Activated CD4-positive, alpha-beta T cell treated with anti-CD3 and anti-CD28 coated beads for 36 hours (primary cell): ENCODE data around the gene TRIM14. TPM values are rescaled to one million over a fixed set of nuclear protein-coding genes. Genes with fewer than 3 reads are reported as not detected.

Experiments used
- ATAC-seq: fragments of 200-7000 bp; cut with Tn5 transposase; one replicate; pipeline ENCODE4 v1.10.0; 2021; ENCODE audit warnings: mild to moderate bottlenecking, moderate library complexity
- CTCF ChIA-PET: fragments of 350-600 bp; sonication (Branson Sonifier 250); formaldehyde crosslinking; loops from one replicate; lab custom pipeline; 2021; ENCODE audit warnings: antibody characterized with exemption; lab: Charles Lee
- POLR2A ChIA-PET: fragments of 350-600 bp; sonication (Branson Sonifier 250); formaldehyde crosslinking; loops from one replicate; lab custom pipeline; 2021; ENCODE audit warnings: antibody characterized with exemption, inconsistent platforms; lab: Charles Lee
- DNase-seq: peaks from one replicate; pipeline ENCODE4 v3.0.0-alpha.2; 2020
- H3K27ac Mint-ChIP-seq: one replicate; pipeline ENCODE4 v1.8.0; 2021; ENCODE audit warnings: mixed read lengths
- H3K27me3 Mint-ChIP-seq: one replicate; pipeline ENCODE4 v1.8.0; 2021; ENCODE audit warnings: mixed read lengths
- H3K36me3 Mint-ChIP-seq: one replicate; pipeline ENCODE4 v1.8.0; 2021; ENCODE audit warnings: low read depth, mixed read lengths
- H3K4me1 Mint-ChIP-seq: one replicate; pipeline ENCODE4 v1.8.0; 2021; ENCODE audit warnings: mixed read lengths
- H3K4me3 Mint-ChIP-seq: one replicate; pipeline ENCODE4 v1.8.0; 2021; ENCODE audit warnings: mild to moderate bottlenecking, moderate library complexity, mixed read lengths
- H3K9me3 Mint-ChIP-seq: one replicate; pipeline ENCODE4 v1.8.0; 2021; ENCODE audit warnings: low read depth, mixed read lengths
- intact Hi-C, 2 experiments: fragments of 100-400 bp; cut with DNase I in 1 of 2; cut with micrococcal nuclease in 1 of 2; formaldehyde crosslinking; loops; one replicate each; pipeline versions ENCODE4 v1.14.2 to v1.15.1; 2022 to 2024; cut with DNase I, micrococcal nuclease
- total RNA-seq, 2 experiments: library from RNA; stranded (reverse); gene quantifications; one replicate each; pipeline ENCODE4 v1.2.3, GENCODE V29; 2021

TRIM14 gene, protein sequence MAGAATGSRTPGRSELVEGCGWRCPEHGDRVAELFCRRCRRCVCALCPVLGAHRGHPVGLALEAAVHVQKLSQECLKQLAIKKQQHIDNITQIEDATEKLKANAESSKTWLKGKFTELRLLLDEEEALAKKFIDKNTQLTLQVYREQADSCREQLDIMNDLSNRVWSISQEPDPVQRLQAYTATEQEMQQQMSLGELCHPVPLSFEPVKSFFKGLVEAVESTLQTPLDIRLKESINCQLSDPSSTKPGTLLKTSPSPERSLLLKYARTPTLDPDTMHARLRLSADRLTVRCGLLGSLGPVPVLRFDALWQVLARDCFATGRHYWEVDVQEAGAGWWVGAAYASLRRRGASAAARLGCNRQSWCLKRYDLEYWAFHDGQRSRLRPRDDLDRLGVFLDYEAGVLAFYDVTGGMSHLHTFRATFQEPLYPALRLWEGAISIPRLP
- 10 to 100 TPM; 54.6 to 59.6 TPM for total RNA-seq

GRCh38 chr9:98118640-98119601 lies at the start of gene TRIM14:
Gene TRIM14, minus strand, starts transcription at chr9:98119222. Its CDS starts 34 bp downstream, at chr9:98119188.
- Mint-ChIP-seq H3K36me3 (peaks cover 14% of the 10 kb centered on the region), H3K4me1 (peaks cover 47% of the 10 kb centered on the region)

GRCh38 chr9:98168153-98168780 lies 49.2 kb upstream of the TRIM14 start:
- ChIA-PET POLR2A (no interaction called here), CTCF (interaction anchor here (0.7 kb wide), 1 partner anchor 67 kb away, joined by 3 read pairs; no protein-coding TSS in a partner anchor)
- DNase-seq = no peak
- Mint-ChIP-seq H3K4me1 (peaks cover 32% of the 10 kb centered on the region), H3K4me3 (no peak overlapping the region), H3K36me3 (no peaks in the 10 kb centered on the region), H3K9me3 (no peaks in the 10 kb centered on the region), H3K27me3 (no peaks in the 10 kb centered on the region), H3K27ac (no peak overlapping the region)
- ATAC-seq = no peak
- intact Hi-C loops = no loop called here

More at GRCh38 chr9:98118640-98119601, at the start of gene TRIM14:
- DNase-seq (peak; percentile 79), ATAC-seq (peak; percentile 49)
- CTCF ChIA-PET = interaction anchor here (0.7 to 2.2 kb wide), 20 partner anchors 9 to 417 kb away, joined by 3 to 13 read pairs (median 4); partner anchors contain the start of gene TBC1D2
- no peaks in the 10 kb centered on the region for H3K27me3 Mint-ChIP-seq
- no peaks in the 10 kb centered on the region for H3K9me3 Mint-ChIP-seq
- H3K4me3 Mint-ChIP-seq = peak within 1 kb of the TSS; percentile 75
- peak within 1 kb of the TSS; percentile 91 for H3K27ac Mint-ChIP-seq
- POLR2A ChIA-PET = interaction anchor here (1.2 to 1.9 kb wide), 4 partner anchors 15 to 137 kb away, joined by 4 to 5 read pairs (median 4); partner anchors contain the start of gene NANS
- intact Hi-C loops = loop anchor here (1.0 to 5.0 kb wide), 9 partner anchors 11 to 197 kb away; partner anchors contain the start of genes CORO2A (in 2 of the 2), TBC1D2 (in 1 of the 2) and TRMO (in 1 of the 2)

DNA sequence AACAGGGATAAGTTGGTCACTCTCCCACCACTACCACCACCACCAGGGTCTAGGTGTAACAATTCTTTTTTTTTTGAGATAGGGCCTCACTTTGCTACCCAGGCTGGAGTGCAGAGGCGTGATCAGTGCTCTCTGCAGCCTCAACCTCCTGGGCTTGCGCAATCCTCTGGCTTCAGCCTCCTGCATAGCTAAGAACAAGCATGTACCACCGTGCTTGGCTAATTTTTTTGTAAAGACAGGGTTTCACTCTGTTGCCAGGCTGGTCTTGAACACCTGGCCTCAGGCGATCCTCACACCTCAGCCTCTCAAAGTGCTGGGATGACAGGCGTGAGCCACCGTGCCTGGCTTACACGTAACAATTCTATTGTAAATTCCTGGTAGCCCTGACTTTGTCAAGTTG lies 45.9 kb upstream of the TRIM14 start:
- no peaks in the 10 kb centered on the region for H3K9me3 Mint-ChIP-seq
- no peak overlapping the region for H3K4me3 Mint-ChIP-seq
- peaks cover 28% of the 10 kb centered on the region for H3K4me1 Mint-ChIP-seq
- H3K36me3 Mint-ChIP-seq = no peaks in the 10 kb centered on the region
- ATAC-seq (no peak), DNase-seq (no peak)
- intact Hi-C loops = no loop called here
- ChIA-PET POLR2A (no interaction called here), CTCF (no interaction called here)
- no peak overlapping the region for H3K27ac Mint-ChIP-seq
- no peaks in the 10 kb centered on the region for H3K27me3 Mint-ChIP-seq

- Mint-ChIP-seq H3K27me3 (no peaks in the 10 kb centered on the region), H3K4me3 (no peak overlapping the region), H3K36me3 (no peaks in the 10 kb centered on the region), H3K27ac (no peak overlapping the region), H3K4me1 (peaks cover 18% of the 10 kb centered on the region), H3K9me3 (no peaks in the 10 kb centered on the region)
- intact Hi-C loops = no loop called here
- DNase-seq = no peak
- POLR2A ChIA-PET = no interaction called here
- ATAC-seq = no peak
- CTCF ChIA-PET = no interaction called here
These were observed 43.6 kb upstream of the TRIM14 start for GRCh38 chr9:98162613-98163012.

- Mint-ChIP-seq H3K4me1 (peaks cover 18% of the 10 kb centered on the region), H3K27ac (no peak overlapping the region), H3K27me3 (no peaks in the 10 kb centered on the region), H3K36me3 (no peaks in the 10 kb centered on the region), H3K4me3 (no peak overlapping the region), H3K9me3 (no peaks in the 10 kb centered on the region)
- ChIA-PET POLR2A (no interaction called here), CTCF (no interaction called here)
- DNase-seq (no peak), ATAC-seq (no peak)
- intact Hi-C loops = no loop called here
These were observed 42.8 kb upstream of the TRIM14 start for GRCh38 chr9:98161851-98162250.

DNA sequence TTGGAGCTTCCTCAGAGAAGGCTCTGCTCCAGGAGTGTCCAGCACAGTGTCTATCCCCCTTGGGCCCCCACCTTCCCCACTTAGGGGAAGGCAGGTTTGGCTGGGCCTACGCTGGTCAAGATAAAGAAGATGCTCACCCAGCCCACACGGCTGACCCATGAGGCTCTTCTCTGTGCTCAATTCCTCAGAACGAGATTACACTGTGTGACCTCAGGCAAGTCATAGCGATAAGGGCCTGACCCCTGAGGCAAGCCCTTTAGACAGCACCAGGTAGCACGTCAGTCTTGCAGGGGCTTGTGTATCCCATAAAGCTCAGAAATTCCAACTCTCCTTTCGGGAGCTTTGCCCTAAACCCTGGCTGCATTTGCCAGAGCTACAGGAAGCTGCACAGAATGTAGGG lies 40.8 kb upstream of the TRIM14 start:
- Mint-ChIP-seq H3K27me3 (no peaks in the 10 kb centered on the region), H3K4me3 (no peak overlapping the region), H3K36me3 (no peaks in the 10 kb centered on the region), H3K27ac (no peak overlapping the region), H3K9me3 (no peaks in the 10 kb centered on the region), H3K4me1 (peaks cover 16% of the 10 kb centered on the region)
- DNase-seq = no peak
- no peak for ATAC-seq
- CTCF ChIA-PET = interaction anchor here (0.6 to 0.9 kb wide), 3 partner anchors 45 to 86 kb away, joined by 3 to 4 read pairs (median 3); no protein-coding TSS in a partner anchor
- intact Hi-C loops = no loop called here
- POLR2A ChIA-PET = interaction anchor here (0.7 kb wide), 1 partner anchor 32 kb away, joined by 3 read pairs; no protein-coding TSS in a partner anchor

DNA sequence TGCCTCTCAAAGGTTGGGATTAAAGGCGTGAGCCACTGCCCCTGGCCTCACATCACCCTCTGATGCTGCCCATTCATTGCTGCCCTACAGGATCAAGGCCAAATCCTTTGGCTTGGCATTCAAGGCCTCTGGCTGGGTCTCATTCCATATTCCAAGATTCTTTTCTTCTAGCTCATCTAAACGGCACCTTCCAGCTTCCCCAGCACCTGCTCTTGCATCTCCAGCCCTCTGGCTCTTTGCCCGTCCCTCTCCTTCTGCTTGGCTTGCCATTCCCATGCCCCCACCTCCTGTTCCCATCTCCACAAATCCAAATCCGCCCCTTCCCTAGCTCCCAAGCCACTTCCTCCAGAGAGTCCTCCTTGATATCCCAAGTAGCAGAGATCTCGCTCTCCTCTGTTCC lies 40.3 kb upstream of the TRIM14 start:
- Mint-ChIP-seq H3K36me3 (no peaks in the 10 kb centered on the region), H3K27ac (no peak overlapping the region), H3K27me3 (no peaks in the 10 kb centered on the region), H3K9me3 (no peaks in the 10 kb centered on the region), H3K4me1 (peaks cover 12% of the 10 kb centered on the region), H3K4me3 (no peak overlapping the region)
- ATAC-seq (no peak), DNase-seq (no peak)
- POLR2A ChIA-PET = no interaction called here
- CTCF ChIA-PET = interaction anchor here (0.7 to 0.9 kb wide), 3 partner anchors 46 to 139 kb away, joined by 3 to 4 read pairs (median 3); no protein-coding TSS in a partner anchor
- intact Hi-C loops = no loop called here

DNA sequence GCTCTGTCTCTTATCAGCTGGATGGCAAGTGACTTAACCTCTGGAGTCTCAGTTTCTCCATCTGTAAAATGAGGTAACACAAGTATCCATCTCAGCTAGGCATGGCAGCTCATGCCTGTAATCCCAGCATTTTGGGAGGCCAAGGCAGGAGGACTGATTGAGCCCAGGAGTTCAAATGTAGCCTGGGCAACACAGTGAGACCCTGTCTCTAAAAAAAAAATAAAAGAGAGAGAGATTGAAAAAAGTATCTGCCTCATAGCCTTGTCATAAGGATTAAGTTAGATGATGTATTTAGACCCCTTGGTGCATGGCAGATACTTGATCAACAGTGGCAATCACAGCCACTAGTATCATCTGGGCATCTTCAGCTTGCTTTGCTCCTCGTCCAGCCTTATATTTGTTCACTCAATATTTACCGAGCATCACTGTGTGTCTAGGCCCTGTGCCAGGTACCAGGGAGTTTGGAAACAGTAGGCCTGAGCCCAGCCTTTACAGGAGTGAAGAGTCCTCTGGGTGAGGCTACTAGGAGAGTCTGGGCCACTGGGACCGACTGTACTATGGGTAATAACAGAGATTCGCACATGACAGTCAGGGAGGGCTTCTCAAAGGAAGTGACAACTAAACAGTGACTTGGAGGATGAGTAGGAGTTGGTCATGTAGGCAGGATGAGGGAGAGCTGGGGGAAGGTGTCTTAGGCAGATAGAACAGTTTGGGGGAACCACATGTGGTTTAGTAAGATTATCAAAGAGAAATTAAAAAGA lies 39.2 kb upstream of the TRIM14 start:
- Mint-ChIP-seq H3K9me3 (no peaks in the 10 kb centered on the region), H3K4me1 (peaks cover 5% of the 10 kb centered on the region), H3K27ac (peak overlapping the region; percentile 24), H3K4me3 (no peak overlapping the region), H3K36me3 (peaks cover 3% of the 10 kb centered on the region), H3K27me3 (no peaks in the 10 kb centered on the region)
- CTCF ChIA-PET = no interaction called here
- intact Hi-C loops = no loop called here
- no peak for DNase-seq
- POLR2A ChIA-PET = no interaction called here
- ATAC-seq = peak; percentile 55

- DNase-seq (no peak), ATAC-seq (no peak)
- POLR2A ChIA-PET = no interaction called here
- H3K27me3 Mint-ChIP-seq = no peaks in the 10 kb centered on the region
- peaks cover 5% of the 10 kb centered on the region for H3K4me1 Mint-ChIP-seq
- H3K36me3 Mint-ChIP-seq = peaks cover 3% of the 10 kb centered on the region
- no peak overlapping the region for H3K27ac Mint-ChIP-seq
- H3K4me3 Mint-ChIP-seq = no peak overlapping the region
- intact Hi-C loops = no loop called here
- CTCF ChIA-PET = interaction anchor here (0.9 kb wide), 1 partner anchor 21 kb away, joined by 3 read pairs; no protein-coding TSS in a partner anchor
- H3K9me3 Mint-ChIP-seq = no peaks in the 10 kb centered on the region
These were observed 38.4 kb upstream of the TRIM14 start for GRCh38 chr9:98157372-98157771.

DNA sequence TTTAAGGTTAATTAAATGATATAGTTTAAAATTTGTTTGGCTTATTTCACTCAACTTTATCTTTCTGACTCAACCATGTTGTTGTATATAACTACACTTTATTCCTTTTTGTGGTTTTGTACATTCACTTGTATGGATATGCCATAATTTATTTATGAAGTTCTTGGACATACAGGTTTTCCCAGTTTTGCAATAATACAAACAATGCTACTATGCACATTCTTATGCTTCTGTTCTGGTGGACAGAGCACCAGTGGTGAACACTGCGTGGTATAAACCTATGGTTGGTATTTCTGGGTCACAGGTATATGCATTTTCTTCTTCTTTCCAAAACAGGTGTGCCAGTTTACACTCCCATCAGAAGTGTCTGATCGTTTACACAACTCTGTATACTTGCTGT lies 35.7 kb upstream of the TRIM14 start:
- Mint-ChIP-seq H3K4me1 (peaks cover 5% of the 10 kb centered on the region), H3K36me3 (peaks cover 3% of the 10 kb centered on the region), H3K4me3 (no peak overlapping the region), H3K9me3 (no peaks in the 10 kb centered on the region), H3K27ac (no peak overlapping the region), H3K27me3 (no peaks in the 10 kb centered on the region)
- ChIA-PET POLR2A (no interaction called here), CTCF (interaction anchor here (0.8 kb wide), 1 partner anchor 27 kb away, joined by 3 read pairs; no protein-coding TSS in a partner anchor)
- ATAC-seq = no peak
- DNase-seq = no peak
- intact Hi-C loops = no loop called here
